Midbrain (tissue), 1 donor: ENCODE data around the gene CILP.

Source experiments
- DNase-seq: peaks from one replicate; lab custom pipeline; 2025; lab: John Stamatoyannopoulos, UW

CILP gene

GRCh38 chr15:65221697-65222096 is 10.4 kb upstream of the CILP start:
- no peak for DNase-seq

DNA sequence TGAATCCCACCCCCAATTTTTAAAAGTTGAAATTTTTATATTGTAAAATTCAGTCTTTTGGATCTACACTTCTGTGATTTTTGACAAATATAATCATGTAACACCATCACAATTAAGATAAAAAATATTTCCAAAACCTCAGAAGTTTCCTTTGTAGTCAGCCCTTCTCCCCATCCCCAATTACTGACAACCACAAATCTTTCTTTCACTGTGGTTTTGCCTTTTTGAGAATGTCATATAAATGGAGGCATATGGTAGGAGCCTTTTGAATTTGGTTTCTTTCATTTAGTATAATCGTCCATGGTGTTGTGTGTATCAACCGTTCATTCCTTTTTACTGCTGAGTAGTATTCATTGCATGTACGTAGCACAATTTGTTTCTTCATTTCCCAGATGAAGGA is 7.9 kb upstream of the CILP start:
- DNase-seq = no peak

DNA sequence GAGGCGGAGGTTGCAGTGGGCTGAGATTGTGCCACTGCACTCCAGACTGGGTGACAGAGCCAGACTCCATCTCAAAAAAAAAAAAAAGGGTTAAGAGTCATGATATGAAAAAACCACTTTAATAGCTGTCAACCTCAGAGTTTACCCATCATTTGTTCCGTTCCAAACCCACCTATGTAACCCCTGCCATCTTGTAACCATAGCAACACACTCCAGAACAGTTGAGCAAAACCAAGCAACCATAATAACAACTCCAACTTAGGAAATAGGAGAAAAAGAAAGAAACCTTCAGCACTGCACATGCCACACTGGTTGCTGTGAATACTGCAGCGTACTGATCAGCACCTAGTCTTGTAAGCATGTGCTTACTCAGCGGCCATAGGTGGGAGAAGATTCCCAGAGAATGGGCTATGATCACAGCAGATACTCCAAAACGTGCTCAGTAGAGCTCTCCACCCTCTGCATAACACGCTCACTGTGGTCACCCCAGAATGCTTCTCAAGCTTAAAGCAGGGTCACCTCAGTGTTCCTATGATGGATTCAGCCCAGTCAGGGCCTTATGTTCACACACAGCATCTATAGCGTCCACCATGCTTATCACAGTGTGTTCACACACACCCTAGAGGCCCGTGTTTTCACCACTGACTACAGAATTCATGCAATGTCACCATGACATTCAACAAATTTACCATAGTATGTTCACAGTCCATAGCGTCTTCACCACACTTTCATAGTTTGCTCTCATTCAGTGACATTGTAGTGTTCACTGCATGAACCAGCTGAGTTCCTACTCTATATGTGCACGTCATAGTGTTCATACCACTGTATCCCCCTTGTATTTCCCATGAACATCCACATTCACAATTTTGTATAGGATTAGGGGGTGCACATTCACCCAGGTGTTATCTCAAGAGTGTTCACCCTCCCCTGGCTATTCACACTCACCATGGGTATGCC is 6.5 kb upstream of the CILP start:
- DNase-seq = no peak

GRCh38 chr15:65215496-65215895 is 4.2 kb upstream of the CILP start:
- DNase-seq = no peak

- DNase-seq = no peak
These were observed 2.7 kb upstream of the CILP start for GRCh38 chr15:65214010-65214409.

GRCh38 chr15:65213241-65213640 is 2.0 kb upstream of the CILP start:
- no peak for DNase-seq

DNA sequence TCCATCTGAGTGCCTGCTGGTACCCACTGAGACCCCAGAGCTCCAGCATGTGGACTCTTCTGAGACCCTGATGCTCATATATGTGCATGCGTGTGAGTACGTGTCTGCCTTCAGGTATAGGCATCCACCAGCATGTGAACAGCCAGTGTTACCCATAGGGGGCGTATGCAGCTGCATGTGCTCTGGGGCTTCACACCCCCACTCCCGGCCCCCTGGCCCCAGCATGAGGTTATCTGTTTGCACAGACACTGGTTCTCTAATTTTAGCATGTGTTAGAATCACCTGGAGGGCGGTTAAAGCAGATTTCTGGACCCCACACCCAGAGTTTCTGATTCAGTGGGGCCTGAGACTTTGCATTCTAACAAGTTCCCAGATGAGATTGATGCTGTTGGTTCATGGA is 824 bp upstream of the CILP start:
- DNase-seq = no peak

- DNase-seq = no peak
These were observed 259 bp upstream of the CILP start for GRCh38 chr15:65211482-65211982.

DNA sequence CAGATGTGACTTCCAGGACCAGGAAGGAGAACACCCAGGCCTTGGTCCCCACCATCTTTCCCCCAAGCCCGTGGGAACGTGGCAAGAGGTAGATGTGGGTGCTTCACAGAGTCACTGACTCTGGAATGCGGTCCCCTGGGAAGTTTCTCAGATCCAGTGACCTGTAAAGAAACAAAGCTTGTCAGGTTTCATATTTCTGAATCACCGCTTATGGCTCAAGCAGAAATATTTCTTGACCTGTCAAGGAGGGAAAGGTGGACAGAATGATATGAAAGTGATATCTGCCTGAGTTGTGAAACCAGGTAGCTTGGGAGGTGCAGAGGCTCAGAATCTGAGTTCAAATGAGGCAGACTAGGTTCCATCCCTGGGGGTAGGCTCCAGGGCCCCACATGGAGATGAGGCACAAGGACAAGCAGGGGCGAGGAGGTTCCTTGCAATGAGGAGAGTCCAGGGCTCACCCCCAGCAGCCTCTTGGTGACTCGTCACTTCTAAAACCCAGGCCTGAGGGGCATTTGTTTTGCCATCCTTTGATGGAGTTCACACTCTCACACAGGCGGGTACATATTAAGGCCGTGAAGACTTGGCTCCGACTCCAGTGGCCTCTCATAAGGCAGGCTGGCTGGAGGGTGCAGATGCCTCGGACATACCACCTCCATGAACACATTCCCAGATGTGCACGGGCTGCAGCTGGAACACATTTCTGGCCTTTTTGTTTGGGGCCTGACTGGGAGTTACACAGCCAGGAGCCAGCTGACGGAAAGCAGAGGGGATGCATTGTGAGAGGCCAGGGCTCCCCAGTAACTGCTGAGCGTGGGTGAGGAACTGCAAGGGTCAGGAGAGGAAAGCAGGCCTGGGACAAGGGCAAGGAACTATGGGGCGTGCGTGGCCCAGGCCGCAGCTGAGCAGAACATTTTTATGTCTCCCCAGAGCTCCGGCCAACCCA is 1.3 kb downstream of the CILP start:
- DNase-seq = no peak

DNA sequence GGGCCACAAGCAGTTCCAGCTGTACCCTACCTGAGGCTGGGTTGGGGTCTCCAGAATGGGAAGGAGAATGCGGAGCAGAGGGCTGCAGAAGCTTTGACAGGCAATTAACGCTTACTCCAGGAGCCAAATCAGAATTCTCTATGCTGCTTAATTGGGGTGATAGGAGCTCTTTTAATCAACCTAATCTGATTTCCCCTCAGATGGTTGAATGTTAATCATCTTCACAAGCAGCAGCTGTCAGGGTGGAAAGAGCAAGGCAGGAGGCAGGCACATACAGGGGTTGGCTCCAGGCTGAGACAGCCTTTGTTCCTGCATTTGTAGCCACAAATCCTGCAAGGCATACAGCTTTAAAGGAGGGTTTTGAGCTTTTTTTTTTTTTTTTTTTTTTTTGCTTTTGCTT is 2.6 kb downstream of the CILP start:
- no peak for DNase-seq

DNA sequence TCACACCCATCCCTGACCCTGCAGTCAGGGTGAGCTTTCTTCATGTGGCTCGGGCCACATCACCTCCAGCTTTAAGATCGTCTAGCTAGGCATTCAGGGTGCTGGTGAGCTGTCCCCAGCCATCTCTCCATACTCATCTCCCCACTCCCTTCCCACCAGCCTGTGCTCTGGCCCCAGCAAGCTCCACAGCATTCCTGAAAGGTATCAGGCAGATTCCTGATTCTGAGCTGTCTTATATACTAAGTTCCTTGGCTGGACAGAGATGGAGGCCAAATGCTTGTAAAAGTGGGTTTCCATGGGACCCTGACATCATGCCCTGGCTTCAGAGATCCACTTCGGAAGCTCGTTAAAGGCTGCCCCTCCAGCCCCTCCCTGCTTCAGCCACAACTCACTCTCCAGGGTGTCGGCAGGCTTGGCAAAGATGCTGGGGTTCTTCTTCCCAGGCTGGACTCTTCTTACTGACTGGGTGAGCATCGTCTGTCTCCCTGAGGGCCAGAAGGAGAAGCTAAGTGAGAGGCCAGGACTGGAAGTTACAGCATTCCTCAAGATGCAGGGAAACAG is 3.9 kb downstream of the CILP start:
- DNase-seq = no peak

- no peak for DNase-seq
These were observed 4.5 kb downstream of the CILP start for GRCh38 chr15:65206750-65207149.

DNA sequence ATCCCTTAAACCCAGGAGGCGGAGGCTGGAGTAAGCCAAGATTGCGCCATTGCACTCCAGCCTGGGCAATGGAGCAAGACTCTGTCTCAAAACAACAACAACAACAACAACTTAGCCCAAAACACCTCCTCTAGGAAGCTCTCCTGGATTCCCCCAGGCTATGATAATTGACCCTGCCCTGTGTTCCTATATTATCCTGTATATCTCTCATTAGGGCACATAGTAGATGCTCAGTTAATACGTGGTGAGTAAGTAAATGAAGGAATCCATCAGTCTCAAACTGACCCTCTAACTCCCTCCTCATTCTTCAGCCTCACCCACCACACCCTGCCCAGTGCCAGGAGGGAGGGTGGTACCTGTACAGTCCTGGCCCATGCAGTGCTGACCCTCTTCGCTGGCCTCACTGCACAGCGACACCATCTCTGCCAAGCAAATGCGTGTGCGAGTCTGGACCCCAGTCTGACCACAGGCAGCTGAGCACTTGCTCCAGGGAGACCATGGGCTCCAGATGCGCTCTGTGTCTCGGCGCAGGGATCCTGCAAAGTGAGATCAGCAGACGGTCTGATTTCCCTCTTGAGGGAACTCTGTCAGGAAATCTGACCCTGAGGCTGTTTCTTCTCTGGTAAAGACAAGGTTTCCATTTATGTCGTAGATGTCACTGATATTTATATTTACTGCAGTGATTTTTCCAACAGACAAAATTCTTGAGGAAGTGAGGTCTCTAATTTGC is 6.2 kb downstream of the CILP start:
- no peak for DNase-seq

- no peak for DNase-seq
These were observed 6.9 kb downstream of the CILP start for GRCh38 chr15:65204236-65204930.

DNA sequence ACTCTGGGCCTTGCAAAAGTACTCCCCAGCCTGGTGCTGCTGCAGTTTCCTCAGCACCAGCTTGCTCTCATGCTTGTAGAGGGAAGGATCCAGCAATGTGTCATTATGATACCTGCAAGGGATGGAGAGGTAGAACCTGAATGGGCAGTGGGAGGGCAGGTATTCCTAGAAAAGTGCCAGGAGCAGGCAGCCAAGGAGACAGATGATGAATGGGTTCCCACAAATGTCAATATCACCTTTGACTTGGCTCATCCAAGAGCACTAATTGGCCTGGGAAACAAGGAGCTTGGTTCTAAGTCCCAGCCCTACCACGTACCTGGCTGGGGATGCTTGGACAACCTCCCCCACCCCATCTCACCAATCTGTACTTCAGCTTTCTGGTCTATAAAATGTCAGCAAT is 9.4 kb downstream of the CILP start:
- no peak for DNase-seq

- DNase-seq = no peak
These were observed 12.7 kb downstream of the CILP start for GRCh38 chr15:65198571-65198970.

DNA sequence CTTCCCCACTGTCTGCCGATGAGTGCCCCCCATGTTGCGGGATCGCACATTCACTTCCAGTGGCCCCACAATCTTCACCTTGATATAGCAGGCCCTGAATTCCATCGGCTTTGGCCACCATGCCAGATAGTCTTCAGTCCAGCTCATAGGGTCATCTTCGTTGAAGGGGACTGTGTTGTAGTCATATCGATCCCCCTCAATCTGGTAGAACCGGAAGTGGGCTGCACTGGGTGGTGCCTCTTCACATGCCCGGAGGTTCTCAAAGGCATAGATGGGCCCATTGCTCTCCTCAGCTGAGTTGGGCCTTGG is 14.0 kb downstream of the CILP start:
- DNase-seq = no peak

GRCh38 chr15:65196637-65197336 is 14.5 kb downstream of the CILP start:
- no peak for DNase-seq

GRCh38 chr15:65195548-65195923 is 15.7 kb downstream of the CILP start:
- DNase-seq = no peak

DNA sequence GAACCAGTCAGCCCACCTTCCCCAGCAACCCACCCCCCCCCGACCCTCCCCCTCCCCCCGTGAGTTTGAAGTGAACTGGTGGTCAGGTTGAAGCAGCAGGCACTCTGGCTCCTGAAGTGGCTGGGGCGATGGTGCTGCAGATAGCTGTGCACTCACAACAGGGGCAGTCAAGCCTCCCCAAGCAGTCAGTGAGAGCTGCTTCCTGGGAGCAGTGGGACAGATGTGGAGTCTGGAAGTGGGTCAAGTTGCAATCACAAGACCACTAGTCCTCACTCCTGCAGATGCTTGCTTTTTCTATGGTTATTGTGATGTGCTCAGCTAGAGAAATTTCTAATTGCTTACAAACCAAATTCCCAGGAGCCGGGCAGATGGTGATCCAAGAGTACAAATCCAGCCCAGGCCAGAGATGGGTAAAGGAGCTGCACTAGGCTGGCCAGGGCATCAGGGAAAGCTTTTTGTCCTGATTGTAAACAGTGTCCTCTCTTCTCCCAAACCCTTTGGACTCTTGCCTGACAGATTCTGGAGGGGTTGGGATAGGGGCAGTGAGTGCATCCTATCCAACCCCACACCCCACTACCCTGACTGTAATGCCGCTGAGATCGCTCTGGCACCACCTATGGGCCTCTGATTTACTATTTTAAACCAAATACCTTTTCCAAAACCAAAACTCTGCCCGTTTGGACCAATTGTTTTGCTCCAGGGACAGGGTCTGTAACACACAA is 16.3 kb downstream of the CILP start:
- no peak for DNase-seq
